SH-SY5Y (cell line): Measurements from ENCODE around the gene SYNE2.

ENCODE experiments used
- GATA2 ChIP-seq: IDR thresholded peaks from 2 replicates; pipeline ENCODE4 v1.6.1; 2011; ENCODE audit warnings: mild to moderate bottlenecking, low read depth, low read length
- GATA3 ChIP-seq: IDR thresholded peaks from 2 replicates; pipeline ENCODE4 v1.6.1; 2011; ENCODE audit warnings: low read depth, mild to moderate bottlenecking, low read length, moderate library complexity

- TF ChIP-seq GATA2 (no peak), GATA3 (no peak)
These were observed 297.1 kb downstream of the SYNE2 start for GRCh38 chr14:64149921-64150320.
